Measurements from ENCODE around the gene CTIF.

DNA sequence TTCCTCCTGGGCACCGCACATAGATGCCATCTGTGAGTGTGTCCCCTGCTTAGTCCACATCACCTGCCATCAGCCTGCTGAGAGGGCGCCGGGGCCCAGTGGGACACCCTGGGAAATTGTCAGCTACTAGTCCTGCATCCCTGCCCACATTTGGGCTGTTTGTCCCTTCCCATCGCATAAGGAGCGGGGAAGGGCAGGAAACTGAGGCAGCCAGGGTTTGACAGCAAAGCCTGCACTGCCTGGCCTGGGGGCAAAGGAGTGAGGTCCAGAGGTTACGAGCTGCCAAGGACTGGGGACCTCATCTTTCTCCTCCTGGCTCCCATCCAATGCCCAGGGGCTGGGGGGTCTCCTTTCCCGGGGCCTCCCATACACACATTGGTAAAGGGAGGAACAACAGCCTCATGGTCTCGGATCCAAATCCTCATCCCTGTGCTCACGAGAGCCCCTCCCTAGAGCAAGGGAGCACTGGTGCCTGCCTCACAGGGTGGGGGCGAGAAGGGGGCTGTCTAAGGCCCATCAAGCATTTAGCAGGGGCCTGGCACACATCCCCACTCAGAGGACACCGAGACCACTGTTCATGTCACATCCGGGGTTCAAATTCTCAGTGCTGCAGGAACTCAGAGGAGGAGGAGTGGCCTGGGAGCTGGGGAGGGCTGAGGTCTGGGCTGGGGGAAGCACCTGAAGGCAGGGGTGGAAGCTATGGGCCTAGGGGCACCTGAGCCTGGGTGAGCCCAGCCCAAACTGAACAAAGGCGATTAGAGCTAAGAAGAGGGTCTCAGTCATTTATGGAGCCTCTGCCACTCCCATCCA lies 298.2 kb downstream of the CTIF start:
- no peak for TF ChIP-seq POLR2A (IDR thresholded peaks at IDR 0.05)
- TF ChIP-seq, protein P1, sequence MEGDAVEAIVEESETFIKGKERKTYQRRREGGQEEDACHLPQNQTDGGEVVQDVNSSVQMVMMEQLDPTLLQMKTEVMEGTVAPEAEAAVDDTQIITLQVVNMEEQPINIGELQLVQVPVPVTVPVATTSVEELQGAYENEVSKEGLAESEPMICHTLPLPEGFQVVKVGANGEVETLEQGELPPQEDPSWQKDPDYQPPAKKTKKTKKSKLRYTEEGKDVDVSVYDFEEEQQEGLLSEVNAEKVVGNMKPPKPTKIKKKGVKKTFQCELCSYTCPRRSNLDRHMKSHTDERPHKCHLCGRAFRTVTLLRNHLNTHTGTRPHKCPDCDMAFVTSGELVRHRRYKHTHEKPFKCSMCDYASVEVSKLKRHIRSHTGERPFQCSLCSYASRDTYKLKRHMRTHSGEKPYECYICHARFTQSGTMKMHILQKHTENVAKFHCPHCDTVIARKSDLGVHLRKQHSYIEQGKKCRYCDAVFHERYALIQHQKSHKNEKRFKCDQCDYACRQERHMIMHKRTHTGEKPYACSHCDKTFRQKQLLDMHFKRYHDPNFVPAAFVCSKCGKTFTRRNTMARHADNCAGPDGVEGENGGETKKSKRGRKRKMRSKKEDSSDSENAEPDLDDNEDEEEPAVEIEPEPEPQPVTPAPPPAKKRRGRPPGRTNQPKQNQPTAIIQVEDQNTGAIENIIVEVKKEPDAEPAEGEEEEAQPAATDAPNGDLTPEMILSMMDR (IDR thresholded peaks at IDR 0.05) = no peak
